SU-DHL-6 (cell line): ENCODE results near the gene TEC.

Experiments
- H2AFZ ChIP-seq: fragments of 200-600 bp; sonication (generic); 2 replicates; pipeline ENCODE4 v1.6.1; 2014; ENCODE audit warnings: low read depth, mild to moderate bottlenecking, moderate library complexity, mixed read lengths, antibody characterized with exemption, low read length; ENCODE audit not compliant: severe bottlenecking
- H3F3A ChIP-seq: fragments of 200-600 bp; shearing (Covaris generic); 2 replicates; pipeline ENCODE4 v1.6.0; 2016; ENCODE audit warnings: antibody characterized with exemption, mild to moderate bottlenecking; ENCODE audit not compliant: insufficient read depth
- H3K27ac ChIP-seq: fragments of 200-600 bp; sonication (generic); 2 replicates; pipeline ENCODE4 v1.5.1; 2016; ENCODE audit warnings: low read depth, mild to moderate bottlenecking, low read length, moderate library complexity, mixed read lengths
- H3K27me3 ChIP-seq: fragments of 200-600 bp; sonication (generic), shearing (Covaris generic); 2 replicates; pipeline ENCODE4 v1.6.0; 2014; ENCODE audit warnings: mild to moderate bottlenecking, low read length
- H3K36me3 ChIP-seq: fragments of 200-600 bp; sonication (generic); 2 replicates; pipeline ENCODE4 v1.6.1; 2014; ENCODE audit warnings: mild to moderate bottlenecking, low read length, mixed read lengths
- H3K4me2 ChIP-seq: fragments of 300-600, 200-600 bp; shearing (Covaris generic), sonication (generic); 2 replicates; pipeline ENCODE4 v1.6.0; 2014; ENCODE audit warnings: low read length, low read depth, mild to moderate bottlenecking; ENCODE audit not compliant: poor library complexity, severe bottlenecking
- H3K4me3 ChIP-seq: fragments of 200-600 bp; sonication (generic); 2 replicates; pipeline ENCODE4 v1.5.1; 2014; ENCODE audit warnings: antibody characterized with exemption, low read length, mild to moderate bottlenecking, mixed read lengths; ENCODE audit not compliant: insufficient read depth, poor library complexity, severe bottlenecking
- H3K79me2 ChIP-seq: fragments of 200-600 bp; sonication (generic); 2 replicates; pipeline ENCODE4 v1.6.1; 2014; ENCODE audit warnings: mild to moderate bottlenecking, low read length, moderate library complexity; ENCODE audit not compliant: insufficient read depth
- H3K9ac ChIP-seq: fragments of 200-600 bp; sonication (generic); 2 replicates; pipeline ENCODE4 v1.7.0; 2014; ENCODE audit warnings: mild to moderate bottlenecking, low read length
- H3K9me2 ChIP-seq: fragments of 200-600 bp; sonication (generic); replicated peaks from 2 replicates; pipeline ENCODE4 v1.6.1; 2014; ENCODE audit warnings: low read length; ENCODE audit not compliant: insufficient read depth
- H3K9me3 ChIP-seq: fragments of 200-600 bp; sonication (generic); 2 replicates; pipeline ENCODE4 v1.6.1; 2014; ENCODE audit warnings: low read length, mixed read lengths; ENCODE audit not compliant: insufficient read depth
- H4K20me1 ChIP-seq: fragments of 200-600 bp; sonication (generic); 2 replicates; pipeline ENCODE4 v1.6.1; 2014; ENCODE audit warnings: low read depth, mild to moderate bottlenecking, antibody characterized with exemption, low read length, moderate library complexity, mixed read lengths
- EZH2phosphoT487 ChIP-seq: fragments of 200-600 bp; sonication (generic), shearing (Covaris generic); conservative IDR thresholded peaks from 2 replicates; pipeline ENCODE4 v1.6.1; 2018; ENCODE audit warnings: mild to moderate bottlenecking, antibody characterized with exemption, low read length, moderate library complexity, mixed read lengths
- TF ChIP-seq, protein P1 (sequence below): fragments of 200-600 bp; sonication (generic); IDR thresholded peaks from one replicate; pipeline ENCODE4 v1.5.1; 2017; ENCODE audit warnings: antibody characterized with exemption, mild to moderate bottlenecking, low read length, moderate library complexity; ENCODE audit not compliant: insufficient read depth, poor library complexity, severe bottlenecking

TEC gene

DNA sequence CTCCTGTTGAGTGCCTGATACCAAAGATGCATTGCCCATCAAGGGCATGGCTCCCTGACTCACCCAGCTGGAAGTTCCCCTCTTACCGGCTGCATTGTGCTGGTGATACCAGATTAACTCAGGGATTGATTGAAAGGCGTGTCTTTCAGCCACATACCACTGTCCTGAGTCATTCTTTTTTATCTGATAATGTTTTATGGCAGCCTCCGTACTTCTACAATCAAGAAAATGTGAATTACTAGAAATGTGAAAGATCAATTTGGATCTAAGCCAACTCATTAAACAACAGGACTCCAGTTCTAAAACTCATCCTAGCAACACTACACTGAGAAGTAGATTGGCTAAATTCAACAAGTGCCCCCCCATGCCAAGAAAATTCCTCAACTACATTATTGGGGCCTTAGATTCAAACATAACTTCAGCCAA lies 175.6 kb downstream of the TEC start:
- H3K27me3 ChIP-seq: no peaks in the 10 kb centered on the region
- H3F3A ChIP-seq: no peaks in the 10 kb centered on the region; the same call in 1 of the 2 replicates
- TF ChIP-seq, protein P1, sequence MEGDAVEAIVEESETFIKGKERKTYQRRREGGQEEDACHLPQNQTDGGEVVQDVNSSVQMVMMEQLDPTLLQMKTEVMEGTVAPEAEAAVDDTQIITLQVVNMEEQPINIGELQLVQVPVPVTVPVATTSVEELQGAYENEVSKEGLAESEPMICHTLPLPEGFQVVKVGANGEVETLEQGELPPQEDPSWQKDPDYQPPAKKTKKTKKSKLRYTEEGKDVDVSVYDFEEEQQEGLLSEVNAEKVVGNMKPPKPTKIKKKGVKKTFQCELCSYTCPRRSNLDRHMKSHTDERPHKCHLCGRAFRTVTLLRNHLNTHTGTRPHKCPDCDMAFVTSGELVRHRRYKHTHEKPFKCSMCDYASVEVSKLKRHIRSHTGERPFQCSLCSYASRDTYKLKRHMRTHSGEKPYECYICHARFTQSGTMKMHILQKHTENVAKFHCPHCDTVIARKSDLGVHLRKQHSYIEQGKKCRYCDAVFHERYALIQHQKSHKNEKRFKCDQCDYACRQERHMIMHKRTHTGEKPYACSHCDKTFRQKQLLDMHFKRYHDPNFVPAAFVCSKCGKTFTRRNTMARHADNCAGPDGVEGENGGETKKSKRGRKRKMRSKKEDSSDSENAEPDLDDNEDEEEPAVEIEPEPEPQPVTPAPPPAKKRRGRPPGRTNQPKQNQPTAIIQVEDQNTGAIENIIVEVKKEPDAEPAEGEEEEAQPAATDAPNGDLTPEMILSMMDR: no peak
- TF ChIP-seq EZH2phosphoT487: no peak
- no peaks in the 10 kb centered on the region for H3K79me2 ChIP-seq
- H2AFZ ChIP-seq: no peak overlapping the region
- H3K4me3 ChIP-seq: no peak overlapping the region
- no peak overlapping the region for H3K4me2 ChIP-seq
- no peaks in the 10 kb centered on the region for H3K9me3 ChIP-seq
- H4K20me1 ChIP-seq: no peaks in the 10 kb centered on the region
- H3K9ac ChIP-seq: no peak overlapping the region
- H3K27ac ChIP-seq: no peak overlapping the region
- H3K9me2 ChIP-seq: no peaks in the 10 kb centered on the region
- no peaks in the 10 kb centered on the region; the same call in 1 of the 2 replicates for H3K36me3 ChIP-seq

DNA sequence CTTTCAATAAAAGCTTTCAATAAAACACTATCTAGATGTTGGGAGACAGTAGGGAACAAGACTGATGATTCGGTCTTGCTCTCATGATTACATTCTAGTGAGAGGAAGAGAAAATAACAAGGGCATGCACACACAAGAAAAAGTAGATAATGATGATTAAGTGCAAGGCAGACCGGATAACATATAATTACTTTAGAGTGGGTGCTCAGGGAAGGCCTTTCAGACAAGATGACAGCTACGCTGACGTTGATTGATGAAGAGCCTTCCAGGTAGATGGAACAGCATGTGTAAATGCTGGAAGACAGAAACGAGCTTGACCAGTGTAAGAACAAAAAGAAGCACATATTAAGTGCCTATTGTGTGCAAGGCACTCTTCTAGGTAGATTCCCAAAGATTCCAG lies 179.0 kb downstream of the TEC start:
- Histone ChIP-seq H3F3A (no peaks in the 10 kb centered on the region), H3K9me2 (no peaks in the 10 kb centered on the region), H3K79me2 (no peaks in the 10 kb centered on the region), H3K27me3 (no peaks in the 10 kb centered on the region), H3K4me3 (no peak overlapping the region), H3K9ac (no peak overlapping the region), H3K4me2 (no peak overlapping the region), H3K27ac (no peak overlapping the region), H3K9me3 (no peaks in the 10 kb centered on the region), H2AFZ (no peak overlapping the region), H4K20me1 (no peaks in the 10 kb centered on the region), H3K36me3 (no peaks in the 10 kb centered on the region; the same call in 1 of the 2 replicates)
- no peak for TF ChIP-seq EZH2phosphoT487
- TF ChIP-seq, protein P1: no peak

DNA sequence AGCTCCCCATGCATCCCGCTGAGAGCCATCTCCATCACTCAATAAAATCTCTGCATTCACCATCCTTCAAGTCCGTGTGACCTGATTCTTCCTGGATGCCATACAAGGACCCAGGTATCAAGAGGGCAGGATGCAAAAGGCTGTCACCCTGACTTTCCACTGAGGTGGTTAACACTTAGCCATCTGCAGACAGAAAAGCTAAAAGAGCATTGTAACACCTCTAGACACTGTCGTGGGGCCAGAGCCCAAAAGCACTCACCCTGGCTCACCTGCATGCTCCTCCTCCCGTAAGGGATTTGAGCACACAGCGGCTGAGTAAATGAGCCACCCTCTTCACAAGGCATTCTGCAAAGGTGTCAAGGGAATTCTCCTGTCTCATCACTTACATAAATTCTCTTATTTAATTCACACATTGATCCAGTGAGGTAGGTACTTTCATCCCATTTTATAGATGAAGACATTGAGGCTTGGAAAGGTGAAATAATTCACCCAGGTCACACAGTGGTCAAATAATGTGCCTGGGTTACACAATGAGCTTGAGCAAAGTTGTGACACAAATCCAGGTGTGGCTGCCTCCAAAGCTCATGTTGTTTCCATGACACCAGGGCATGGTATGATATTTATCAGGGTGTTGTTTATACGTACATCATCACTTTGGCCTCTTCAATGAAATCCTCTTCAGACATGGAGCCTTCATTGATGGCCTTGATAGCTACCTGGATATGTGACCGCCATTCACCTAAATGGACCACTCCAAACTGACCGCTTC lies 183.6 kb downstream of the TEC start:
- Histone ChIP-seq H3K27ac (no peak overlapping the region), H3K79me2 (no peaks in the 10 kb centered on the region), H3K36me3 (no peaks in the 10 kb centered on the region), H2AFZ (no peak overlapping the region), H3K27me3 (no peaks in the 10 kb centered on the region), H3F3A (no peaks in the 10 kb centered on the region), H3K9ac (no peak overlapping the region), H3K9me2 (no peaks in the 10 kb centered on the region), H4K20me1 (no peaks in the 10 kb centered on the region), H3K4me2 (no peak overlapping the region), H3K9me3 (no peaks in the 10 kb centered on the region), H3K4me3 (no peak overlapping the region)
- no peak for TF ChIP-seq EZH2phosphoT487
- TF ChIP-seq, protein P1: no peak
